H9 (cell line): ENCODE measurements around the gene NUTF2. TPM values are rescaled to one million over a fixed set of nuclear protein-coding genes. Genes with fewer than 3 reads are reported as not detected.

Experiments
- DNase-seq: peaks from one replicate; pipeline ENCODE4 v3.0.0-alpha.2; 2017
- H2AFZ ChIP-seq: one replicate; pipeline ENCODE4 v1.6.1; 2013; ENCODE audit warnings: mild to moderate bottlenecking, low read length, control low read depth, moderate library complexity
- H2AK5ac ChIP-seq: 2 replicates; pipeline ENCODE4 v1.6.1; 2013; ENCODE audit warnings: low read length, control low read depth, mixed read lengths; ENCODE audit not compliant: insufficient read length
- H2BK120ac ChIP-seq: one replicate; pipeline ENCODE4 v1.6.1; 2013; ENCODE audit warnings: low read depth, mild to moderate bottlenecking, low read length, control low read depth, inconsistent platforms; ENCODE audit not compliant: poor library complexity, severe bottlenecking
- H2BK12ac ChIP-seq: 2 replicates; pipeline ENCODE4 v1.6.1; 2013; ENCODE audit warnings: low read length, control low read depth, mixed read lengths, low read depth; ENCODE audit not compliant: insufficient read length
- H2BK15ac ChIP-seq: 2 replicates; pipeline ENCODE4 v1.6.1; 2013; ENCODE audit warnings: low read depth, low read length, control low read depth
- H2BK20ac ChIP-seq: one replicate; pipeline ENCODE4 v1.6.1; 2013; ENCODE audit warnings: low read depth, mild to moderate bottlenecking, low read length, control low read depth, inconsistent platforms; ENCODE audit not compliant: poor library complexity, severe bottlenecking
- H2BK5ac ChIP-seq: 2 replicates; pipeline ENCODE4 v1.6.1; 2013; ENCODE audit warnings: low read length, control low read depth, mixed read lengths; ENCODE audit not compliant: insufficient read length
- H3K14ac ChIP-seq: 2 replicates; pipeline ENCODE4 v1.6.1; 2013; ENCODE audit warnings: low read length, control low read depth; ENCODE audit not compliant: insufficient read depth
- H3K18ac ChIP-seq: 2 replicates; pipeline ENCODE4 v1.6.1; 2013; ENCODE audit warnings: low read depth, mild to moderate bottlenecking, mixed read lengths, low read length, control low read depth; ENCODE audit not compliant: insufficient read length
- H3K23ac ChIP-seq: 2 replicates; pipeline ENCODE4 v1.6.1; 2013; ENCODE audit warnings: low read length, control low read depth, mixed read lengths, low read depth; ENCODE audit not compliant: insufficient read length
- H3K23me2 ChIP-seq: 2 replicates; pipeline ENCODE4 v1.6.1; 2013; ENCODE audit warnings: low read depth, mild to moderate bottlenecking, mixed read lengths, low read length, control low read depth; ENCODE audit not compliant: insufficient read length, poor library complexity, severe bottlenecking
- H3K27ac ChIP-seq: 2 replicates; pipeline ENCODE4 v1.5.1; 2013; ENCODE audit warnings: low read length, control low read depth, mixed read lengths, low read depth; ENCODE audit not compliant: insufficient read length
- H3K27me3 ChIP-seq: 2 replicates; pipeline ENCODE4 v1.6.1; 2013; ENCODE audit warnings: low read length, control low read depth, inconsistent platforms; ENCODE audit not compliant: insufficient read depth
- H3K4ac ChIP-seq: 2 replicates; pipeline ENCODE4 v1.6.1; 2013; ENCODE audit warnings: low read depth, mild to moderate bottlenecking, control low read depth, inconsistent platforms, low read length, moderate library complexity
- H3K4me1 ChIP-seq: 2 replicates; pipeline ENCODE4 v1.6.1; 2013; ENCODE audit warnings: low read length, control low read depth, inconsistent platforms; ENCODE audit not compliant: insufficient read depth
- H3K4me2 ChIP-seq: 2 replicates; pipeline ENCODE4 v1.6.1; 2013; ENCODE audit warnings: low read length, control low read depth, mixed read lengths; ENCODE audit not compliant: insufficient read length, insufficient read depth
- H3K56ac ChIP-seq: 2 replicates; pipeline ENCODE4 v1.6.1; 2013; ENCODE audit warnings: low read depth, mild to moderate bottlenecking, mixed read lengths, low read length, control low read depth; ENCODE audit not compliant: insufficient read length
- H3K79me1 ChIP-seq: 2 replicates; pipeline ENCODE4 v1.6.1; 2013; ENCODE audit warnings: low read depth, mild to moderate bottlenecking, moderate library complexity, low read length, control low read depth, inconsistent platforms; ENCODE audit not compliant: insufficient read depth, poor library complexity, severe bottlenecking
- H3K79me2 ChIP-seq: 2 replicates; pipeline ENCODE4 v1.6.1; 2013; ENCODE audit warnings: low read length, control low read depth, inconsistent platforms; ENCODE audit not compliant: insufficient read depth
- H3K9ac ChIP-seq: 2 replicates; pipeline ENCODE4 v1.6.1; 2013; ENCODE audit warnings: low read length, control low read depth, mixed read lengths; ENCODE audit not compliant: insufficient read length; ENCODE audit errors: extremely low read depth
- H3K9me3 ChIP-seq: one replicate; pipeline ENCODE4 v1.6.1; 2013; ENCODE audit warnings: low read depth, low read length, inconsistent platforms; ENCODE audit not compliant: control insufficient read depth
- H3T11ph ChIP-seq: one replicate; pipeline ENCODE4 v1.6.1; 2013; ENCODE audit warnings: mild to moderate bottlenecking, low read length, control low read depth, inconsistent platforms
- H4K20me1 ChIP-seq: one replicate; pipeline ENCODE4 v1.6.1; 2013; ENCODE audit not compliant: control insufficient read depth, insufficient read length, insufficient read depth
- H4K5ac ChIP-seq: 2 replicates; pipeline ENCODE4 v1.6.1; 2013; ENCODE audit warnings: low read depth, mild to moderate bottlenecking, mixed read lengths, low read length, control low read depth; ENCODE audit not compliant: insufficient read length
- H4K8ac ChIP-seq: replicated peaks from 2 replicates; pipeline ENCODE4 v1.6.1; 2013; ENCODE audit warnings: low read length, control low read depth, mixed read lengths, low read depth; ENCODE audit not compliant: insufficient read length
- H4K91ac ChIP-seq: 2 replicates; pipeline ENCODE4 v1.6.1; 2013; ENCODE audit warnings: low read depth, mild to moderate bottlenecking, moderate library complexity, mixed read lengths, low read length, control low read depth; ENCODE audit not compliant: insufficient read length
- H3K27ac Mint-ChIP-seq, 3 experiments: 2 replicates in 2 of 3; 3 replicates in 1 of 3; pipeline ENCODE4 v1.8.0; 2020 to 2021; ENCODE audit warnings: mixed read lengths in 3 of 3, mild to moderate bottlenecking in 1 of 3, moderate library complexity in 1 of 3
- H3K27me3 Mint-ChIP-seq: 2 replicates; pipeline ENCODE4 v1.8.0; 2021; ENCODE audit warnings: low read depth, mild to moderate bottlenecking, moderate library complexity, mixed read lengths
- H3K36me3 Mint-ChIP-seq, 3 experiments: 2 replicates in 2 of 3; 3 replicates in 1 of 3; pipeline ENCODE4 v1.8.0; 2020 to 2021; ENCODE audit warnings: low read depth in 3 of 3, mixed read lengths in 3 of 3; ENCODE audit not compliant: insufficient read depth in 1 of 3
- H3K4me1 Mint-ChIP-seq, 2 experiments: 2 replicates each; pipeline ENCODE4 v1.8.0; 2020; ENCODE audit warnings: mixed read lengths in 2 of 2
- H3K4me3 Mint-ChIP-seq, 2 experiments: 2 replicates in 1 of 2; 3 replicates in 1 of 2; pipeline ENCODE4 v1.8.0; 2020 to 2021; ENCODE audit warnings: mild to moderate bottlenecking in 2 of 2, mixed read lengths in 2 of 2, moderate library complexity in 1 of 2
- H3K9me3 Mint-ChIP-seq, 2 experiments: 2 replicates in 1 of 2; 3 replicates in 1 of 2; pipeline ENCODE4 v1.8.0; 2020; ENCODE audit warnings: mild to moderate bottlenecking in 2 of 2, mixed read lengths in 2 of 2, moderate library complexity in 1 of 2
- CTCF ChIP-seq: fragments of 200-600 bp; sonication (generic); conservative IDR thresholded peaks from 3 replicates; pipeline ENCODE4 v1.8.0; 2021; ENCODE audit warnings: antibody characterized with exemption, mild to moderate bottlenecking
- WGBS: extraction: QIAGEN DNeasy Blood & Tissue Kit; methylation state at CpG from one replicate; pipeline ENCODE4 v1.1.7; 2013; ENCODE audit warnings: missing lambda C conversion rate, low lambda C conversion rate, mixed read lengths; ENCODE audit not compliant: insufficient read length; ENCODE audit errors: extremely low coverage; 5-methylcytosine and 5-hydroxymethylcytosine counted together
- total RNA-seq: library from RNA; stranded (reverse); gene quantifications from 2 replicates; pipeline ENCODE4 v1.2.1, GENCODE V29; 2021

Gene NUTF2
- total RNA-seq, 1 experiment from 2014 or later: 198 TPM

DNA sequence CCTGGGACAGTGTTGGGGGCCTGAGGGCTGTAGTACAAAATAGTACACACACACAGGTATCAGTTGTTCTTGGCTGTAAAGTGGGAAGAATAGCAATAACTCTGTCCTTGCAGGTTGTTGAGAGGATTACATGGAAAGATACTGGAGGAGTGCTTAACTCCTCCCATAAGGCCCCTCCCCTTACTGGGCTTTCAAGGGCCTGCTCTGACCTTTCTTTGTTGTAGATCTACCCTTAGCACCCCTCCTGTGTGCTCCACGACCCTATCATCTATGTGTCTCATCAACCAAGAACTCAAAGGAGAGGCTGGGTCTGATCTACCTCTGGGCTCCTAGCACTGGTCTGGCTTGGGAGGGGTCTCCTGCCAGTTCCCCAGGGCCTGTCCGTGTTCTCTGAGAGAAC lies 17.9 kb downstream of the NUTF2 start:
- Histone ChIP-seq H3K9ac (no peak overlapping the region), H3K9me3 (no peaks in the 10 kb centered on the region), H2BK5ac (no peak overlapping the region), H3K27me3 (no peaks in the 10 kb centered on the region), H3K4me2 (no peak overlapping the region), H2AK5ac (no peak overlapping the region), H3K18ac (no peak overlapping the region), H3K23me2 (no peaks in the 10 kb centered on the region), H2BK12ac (no peak overlapping the region), H3K27ac (no peak overlapping the region), H3K14ac (no peak overlapping the region), H3K23ac (no peak overlapping the region), H3K4ac (no peak overlapping the region), H2BK20ac (no peak overlapping the region), H2BK120ac (no peak overlapping the region), H4K8ac (no peak overlapping the region), H3K79me2 (peaks cover 9% of the 10 kb centered on the region; the same call in 1 of the 2 replicates), H4K5ac (no peak overlapping the region), H3K56ac (no peak overlapping the region), H3T11ph (no peak overlapping the region), H2AFZ (no peak overlapping the region), H4K20me1 (peaks cover 3% of the 10 kb centered on the region), H2BK15ac (no peak overlapping the region), H4K91ac (no peak overlapping the region), H3K79me1 (peaks cover 3% of the 10 kb centered on the region), H3K4me1 (no peaks in the 10 kb centered on the region)
- DNase-seq: no peak
- no peak for TF ChIP-seq CTCF
- H3K9me3 Mint-ChIP-seq: no peaks in the 10 kb centered on the region
- peaks cover 27 to 65% (median 59%) of the 10 kb centered on the region in 3 experiments for H3K36me3 Mint-ChIP-seq
- H3K27ac Mint-ChIP-seq: peak overlapping the region in 2 of 3 experiments; percentile 20 to 26; a peak in 3 of 7 replicates
- WGBS: no CpG with 5 or more reads among the region's 2 CpGs
- peaks cover 13 to 21% of the 10 kb centered on the region in 2 experiments; a peak in 3 of 4 replicates for H3K4me1 Mint-ChIP-seq
- no peaks in the 10 kb centered on the region for H3K27me3 Mint-ChIP-seq
- H3K4me3 Mint-ChIP-seq: no peak overlapping the region; a peak in 1 of 5 replicates
